ENCODE results near the gene DOCK9.
A peak's percentile ranks its signal among the peaks of the same experiment; 100 is the strongest.

Gene DOCK9, protein sequence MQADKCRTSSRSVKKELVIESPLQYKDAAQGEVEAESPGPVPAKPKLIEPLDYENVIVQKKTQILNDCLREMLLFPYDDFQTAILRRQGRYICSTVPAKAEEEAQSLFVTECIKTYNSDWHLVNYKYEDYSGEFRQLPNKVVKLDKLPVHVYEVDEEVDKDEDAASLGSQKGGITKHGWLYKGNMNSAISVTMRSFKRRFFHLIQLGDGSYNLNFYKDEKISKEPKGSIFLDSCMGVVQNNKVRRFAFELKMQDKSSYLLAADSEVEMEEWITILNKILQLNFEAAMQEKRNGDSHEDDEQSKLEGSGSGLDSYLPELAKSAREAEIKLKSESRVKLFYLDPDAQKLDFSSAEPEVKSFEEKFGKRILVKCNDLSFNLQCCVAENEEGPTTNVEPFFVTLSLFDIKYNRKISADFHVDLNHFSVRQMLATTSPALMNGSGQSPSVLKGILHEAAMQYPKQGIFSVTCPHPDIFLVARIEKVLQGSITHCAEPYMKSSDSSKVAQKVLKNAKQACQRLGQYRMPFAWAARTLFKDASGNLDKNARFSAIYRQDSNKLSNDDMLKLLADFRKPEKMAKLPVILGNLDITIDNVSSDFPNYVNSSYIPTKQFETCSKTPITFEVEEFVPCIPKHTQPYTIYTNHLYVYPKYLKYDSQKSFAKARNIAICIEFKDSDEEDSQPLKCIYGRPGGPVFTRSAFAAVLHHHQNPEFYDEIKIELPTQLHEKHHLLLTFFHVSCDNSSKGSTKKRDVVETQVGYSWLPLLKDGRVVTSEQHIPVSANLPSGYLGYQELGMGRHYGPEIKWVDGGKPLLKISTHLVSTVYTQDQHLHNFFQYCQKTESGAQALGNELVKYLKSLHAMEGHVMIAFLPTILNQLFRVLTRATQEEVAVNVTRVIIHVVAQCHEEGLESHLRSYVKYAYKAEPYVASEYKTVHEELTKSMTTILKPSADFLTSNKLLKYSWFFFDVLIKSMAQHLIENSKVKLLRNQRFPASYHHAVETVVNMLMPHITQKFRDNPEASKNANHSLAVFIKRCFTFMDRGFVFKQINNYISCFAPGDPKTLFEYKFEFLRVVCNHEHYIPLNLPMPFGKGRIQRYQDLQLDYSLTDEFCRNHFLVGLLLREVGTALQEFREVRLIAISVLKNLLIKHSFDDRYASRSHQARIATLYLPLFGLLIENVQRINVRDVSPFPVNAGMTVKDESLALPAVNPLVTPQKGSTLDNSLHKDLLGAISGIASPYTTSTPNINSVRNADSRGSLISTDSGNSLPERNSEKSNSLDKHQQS (N-terminal part only)

DNA sequence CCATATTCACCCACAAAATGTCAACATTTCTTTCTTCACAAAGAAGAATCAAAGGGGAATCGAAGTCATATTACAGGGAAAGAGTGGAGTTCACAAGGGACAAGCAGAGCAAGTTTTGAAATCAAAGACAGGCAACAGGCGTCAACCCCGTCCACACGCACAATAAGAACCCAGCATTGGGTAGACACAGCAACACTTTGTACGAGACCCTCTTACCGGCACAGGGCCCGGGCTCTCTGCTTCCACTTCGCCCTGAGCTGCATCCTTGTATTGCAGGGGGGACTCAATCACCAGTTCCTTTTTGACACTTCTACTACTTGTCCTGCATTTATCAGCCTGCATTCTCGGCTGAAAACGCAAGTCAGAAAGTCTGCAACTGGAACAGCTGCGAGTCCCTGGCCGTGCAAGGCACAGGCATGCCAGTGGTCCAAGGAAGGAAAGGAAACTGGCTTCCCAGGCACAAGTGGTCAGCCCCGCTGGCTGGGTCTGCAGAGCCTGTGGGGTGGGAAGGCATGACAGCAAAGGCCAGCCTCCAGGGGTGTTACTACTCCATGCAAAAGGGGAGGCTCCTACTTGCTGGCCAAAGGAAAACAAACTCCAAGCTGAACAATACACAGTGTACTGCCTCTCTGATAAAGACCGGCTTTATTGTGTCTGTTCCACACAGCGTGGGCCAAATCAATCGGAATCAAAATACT, at the start of gene DOCK9:
Gene DOCK9, minus strand, starts transcription at position 497 of the 698 bp plus-strand sequence. Its CDS starts 155 bp downstream, at position 342.
- no peak for DNase-seq

DNA sequence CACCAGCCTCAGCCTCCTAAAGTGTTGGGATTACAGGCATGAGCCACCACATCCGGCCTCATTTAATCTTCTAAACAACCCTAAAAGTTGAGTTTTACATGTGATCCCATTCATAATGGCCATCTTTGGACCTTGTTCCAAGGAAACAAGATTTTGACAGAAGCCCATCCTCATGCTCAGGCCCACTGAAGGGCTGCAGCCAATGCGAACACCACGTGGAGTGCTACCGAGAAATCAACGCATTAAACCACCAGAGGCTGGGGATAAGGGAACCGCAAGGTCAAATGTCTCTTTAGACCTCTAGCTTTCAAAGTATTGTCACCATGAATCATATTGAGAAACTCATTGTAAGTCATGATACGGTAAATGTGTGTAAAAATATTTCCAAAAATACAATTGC, 49.4 kb upstream of the DOCK9 start:
- DNase-seq: no peak

DNA sequence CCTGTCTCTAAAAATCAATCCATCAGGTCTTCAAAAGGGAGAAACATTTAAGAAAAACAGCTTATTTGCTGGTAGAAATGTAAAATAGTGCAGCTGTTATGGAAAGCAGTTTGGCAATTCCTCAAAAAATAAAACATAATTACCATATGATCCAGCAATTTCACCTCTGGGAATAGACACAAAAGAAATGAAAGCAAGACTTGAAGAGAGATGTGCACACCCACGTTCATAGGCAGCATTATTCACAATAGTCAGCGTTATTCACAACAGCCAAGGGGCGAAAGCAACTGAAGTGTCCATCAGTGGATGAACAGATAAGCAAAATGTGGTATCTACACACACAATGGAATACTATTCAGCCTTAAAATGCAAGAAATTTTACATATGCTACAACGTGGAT, 45.1 kb upstream of the DOCK9 start:
- no peak for DNase-seq

DNA sequence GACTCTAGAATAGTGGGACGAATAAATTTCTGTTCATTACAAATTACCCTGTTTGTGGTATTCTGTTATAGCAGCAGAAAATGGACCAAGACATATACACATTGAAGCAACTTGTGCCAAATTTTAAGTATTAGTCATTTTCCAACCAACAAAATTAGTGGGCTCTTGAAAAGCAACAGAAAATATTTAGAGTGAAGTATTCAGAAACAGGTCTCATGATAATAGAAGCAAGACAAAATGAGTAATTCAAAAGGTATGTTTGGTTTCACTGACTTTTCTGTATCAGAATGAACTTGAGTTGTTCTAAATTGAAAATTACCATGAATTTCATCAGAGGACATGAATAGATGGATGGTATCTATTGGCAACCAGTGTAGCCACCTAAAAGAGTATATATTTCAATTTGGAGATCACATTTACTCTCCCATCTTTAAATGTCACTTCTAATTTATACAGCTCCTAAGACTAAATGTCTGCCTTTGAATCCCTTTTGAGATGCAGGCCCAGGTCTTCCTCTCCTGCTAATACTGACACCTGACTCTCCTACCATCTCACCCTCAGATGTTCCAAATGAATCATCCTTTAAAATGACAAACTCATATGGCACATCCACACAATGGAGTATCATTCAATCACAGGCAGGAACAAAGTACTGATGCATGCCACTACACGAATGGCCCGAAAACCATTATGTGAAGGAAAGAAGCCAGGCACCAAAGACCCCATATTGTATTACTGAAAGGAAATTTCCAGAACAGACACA, 40.7 kb upstream of the DOCK9 start:
- no peak for DNase-seq

DNA sequence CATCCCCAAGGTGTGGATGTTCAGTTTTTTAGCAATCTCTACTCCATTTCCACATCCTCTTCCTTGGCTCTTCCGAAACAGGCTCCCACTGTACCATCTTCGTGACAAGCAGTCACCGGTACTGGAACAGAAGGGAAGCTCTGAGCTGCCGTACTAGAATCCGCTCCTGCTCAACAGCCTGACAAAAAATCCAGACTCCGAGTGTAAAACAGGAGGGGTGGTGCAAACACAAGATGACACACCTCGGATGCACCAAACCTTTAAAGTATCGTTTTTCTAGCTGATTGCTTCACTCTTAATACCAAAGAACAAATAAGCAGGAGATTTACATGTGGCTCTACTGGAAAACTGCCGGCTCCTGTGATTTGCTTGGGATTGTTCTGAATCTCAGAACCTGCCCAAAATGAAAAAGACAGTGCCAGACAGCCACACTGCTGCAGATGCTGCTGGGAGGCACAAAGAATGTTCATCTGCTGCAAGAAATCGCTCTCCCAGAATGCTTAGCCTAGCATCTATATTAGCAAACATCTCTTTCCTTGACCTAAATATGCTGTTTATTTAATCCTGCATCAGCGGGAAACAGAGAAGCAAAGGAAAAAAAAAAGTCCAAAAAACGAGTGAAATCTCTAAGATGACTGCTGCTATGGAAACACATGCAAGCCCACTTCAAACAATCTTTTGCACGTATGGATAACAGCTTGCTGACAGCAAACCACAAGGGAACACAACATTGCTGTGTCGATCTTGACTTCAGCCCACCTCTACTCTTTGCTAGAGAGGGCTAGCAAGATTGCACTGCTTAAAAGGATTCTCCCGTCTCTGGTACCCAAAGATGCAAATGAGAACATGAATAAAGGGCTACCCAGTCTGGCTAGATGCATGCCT, 38.0 kb upstream of the DOCK9 start:
- peak; percentile 3 to 5 for DNase-seq

DNA sequence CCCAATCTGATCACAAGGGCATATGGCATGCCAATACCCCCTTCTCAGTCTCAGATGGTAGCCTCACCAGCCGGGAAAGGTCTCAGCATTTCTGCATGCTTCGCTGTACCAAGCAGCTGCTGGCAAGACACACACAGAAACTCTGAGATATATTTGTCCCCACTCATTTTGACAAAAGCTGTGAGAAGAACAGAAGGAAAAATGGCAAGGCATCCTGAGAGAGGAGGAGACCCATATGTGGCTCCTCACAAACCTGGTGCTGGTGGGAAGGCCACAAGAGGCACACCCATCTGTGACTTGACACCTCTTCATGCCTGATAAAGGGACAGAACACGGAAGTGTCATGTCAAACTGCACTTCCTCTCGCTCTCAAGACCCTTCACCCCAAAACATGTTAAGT, 36.7 kb upstream of the DOCK9 start:
- DNase-seq: no peak

DNA sequence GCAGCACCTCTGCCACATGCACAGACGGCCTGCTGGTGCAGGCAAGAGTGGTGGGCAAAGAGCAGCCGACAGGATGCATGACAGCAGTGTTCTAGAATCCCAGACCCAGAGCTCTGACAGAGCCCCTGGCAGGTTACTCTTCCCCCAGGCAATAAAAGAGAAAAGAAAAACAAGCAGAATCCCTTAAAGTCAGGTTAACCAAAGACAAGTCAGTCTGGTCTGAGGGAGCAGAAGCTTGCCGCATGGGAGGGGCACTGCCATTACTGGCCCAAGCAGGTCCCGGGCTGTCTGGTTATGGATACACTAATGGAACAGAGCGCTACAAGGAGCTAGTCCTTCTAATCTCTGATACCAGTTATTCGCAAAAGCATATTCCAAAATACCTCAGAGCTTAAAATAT, 36.1 kb upstream of the DOCK9 start:
- DNase-seq: no peak

DNA sequence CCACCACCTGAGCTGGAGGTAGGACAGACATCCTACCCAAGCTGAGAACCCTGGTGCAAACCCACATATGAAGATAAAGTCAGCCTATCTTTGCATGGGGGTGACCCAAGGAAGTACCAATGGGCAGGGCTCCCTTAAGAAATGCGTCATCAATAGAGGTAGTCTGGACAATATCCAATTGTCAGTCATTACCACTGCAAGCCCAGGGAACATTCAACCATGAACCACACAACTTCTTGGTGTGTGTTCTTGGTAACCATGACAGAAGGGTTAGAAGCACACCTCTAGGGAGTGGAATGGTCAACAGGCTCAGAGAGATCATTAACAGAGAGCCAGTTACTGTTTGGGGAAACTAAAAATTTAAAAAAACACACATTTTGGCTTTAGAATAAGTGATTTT, 34.7 kb upstream of the DOCK9 start:
- no peak for DNase-seq

DNA sequence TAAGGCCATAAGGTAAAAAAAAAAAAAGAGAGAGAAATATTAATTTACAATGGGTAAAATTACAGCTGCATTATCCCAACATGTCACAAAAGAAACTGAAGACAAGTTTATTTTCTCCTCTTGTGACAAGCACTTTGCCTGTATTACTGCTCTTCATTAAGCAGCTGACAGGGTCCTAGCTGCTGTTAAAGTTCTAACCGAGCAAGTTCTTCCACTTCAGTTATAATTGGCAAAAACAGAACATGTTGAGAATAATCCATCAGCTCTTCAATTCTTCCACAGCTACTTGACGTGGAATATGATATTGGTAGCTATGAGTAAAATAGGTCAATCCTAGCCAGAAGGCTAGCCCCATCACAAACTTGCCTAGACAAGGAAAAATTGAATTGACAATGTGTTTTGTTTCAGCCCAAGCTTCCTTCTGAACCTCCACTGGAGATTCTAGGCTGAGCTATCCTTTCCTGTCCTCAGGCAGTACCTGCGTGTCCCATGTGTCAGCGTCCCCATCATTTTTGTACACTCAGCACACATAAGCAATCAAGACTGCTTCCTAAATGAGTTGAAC, 32.2 kb upstream of the DOCK9 start:
- DNase-seq: no peak

DNA sequence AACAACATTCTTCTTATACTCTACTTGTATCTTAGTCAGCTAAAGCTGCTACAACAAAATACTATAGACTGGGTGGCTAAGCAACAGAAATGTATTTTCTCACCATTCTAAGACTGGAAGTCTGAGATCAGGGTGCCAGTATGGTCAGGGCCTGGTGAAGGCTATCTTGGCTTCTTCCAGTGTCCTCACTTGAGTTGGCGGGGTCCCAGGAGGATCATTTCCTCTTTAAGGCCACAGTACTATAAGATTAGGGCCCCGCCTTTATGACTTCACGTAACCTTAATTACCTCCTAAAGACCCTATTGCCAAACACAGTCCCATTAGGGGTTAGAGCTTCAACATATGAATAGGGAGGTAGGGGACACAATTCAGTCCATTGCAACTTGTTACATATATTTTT, 30.7 kb upstream of the DOCK9 start:
- no peak for DNase-seq

DNA sequence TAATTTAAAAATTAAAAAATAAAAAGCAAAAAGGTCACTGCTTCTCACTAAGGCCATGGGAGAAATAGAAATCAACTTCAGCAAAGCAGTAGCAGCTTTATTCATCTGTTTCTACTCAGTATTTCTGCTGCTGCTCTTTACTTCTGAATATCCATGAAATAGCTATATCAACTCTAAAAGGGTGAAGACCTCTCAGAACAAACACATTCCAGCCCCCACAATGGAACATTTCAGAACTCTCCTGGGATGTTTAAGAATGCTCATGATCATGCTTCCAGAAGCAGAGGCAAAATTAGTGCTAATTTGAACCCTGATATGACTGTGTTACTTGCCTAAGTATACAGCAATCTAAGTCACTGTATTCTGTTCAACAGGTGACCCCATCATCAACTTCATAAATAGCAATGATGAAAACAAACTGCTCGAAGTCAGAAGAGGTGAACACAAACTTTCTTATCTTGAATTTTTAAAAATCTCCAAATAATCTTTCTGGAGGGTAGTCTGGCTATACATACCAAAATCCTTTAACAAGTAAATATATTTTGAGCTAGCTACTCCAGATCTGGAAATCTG, 29.6 kb upstream of the DOCK9 start:
- DNase-seq: no peak

DNA sequence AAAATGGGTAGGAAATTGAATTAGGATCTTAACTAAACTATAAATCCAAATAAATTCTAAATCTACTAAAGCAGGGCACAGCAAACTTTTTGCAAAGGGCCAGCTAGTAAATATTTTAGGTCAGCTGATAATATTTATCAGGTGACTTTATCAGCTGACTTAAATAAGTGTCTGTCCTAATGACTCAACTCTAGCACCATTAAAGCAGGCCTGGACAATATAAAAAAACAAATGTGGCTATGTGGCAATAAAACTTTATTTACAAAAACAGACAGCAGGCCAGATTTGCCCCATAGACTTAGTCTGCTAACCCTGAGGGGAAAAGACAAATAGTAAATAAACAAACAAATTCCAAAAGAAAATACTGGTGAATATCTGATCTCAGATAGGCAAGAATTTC, 27.7 kb upstream of the DOCK9 start:
- no peak for DNase-seq

DNA sequence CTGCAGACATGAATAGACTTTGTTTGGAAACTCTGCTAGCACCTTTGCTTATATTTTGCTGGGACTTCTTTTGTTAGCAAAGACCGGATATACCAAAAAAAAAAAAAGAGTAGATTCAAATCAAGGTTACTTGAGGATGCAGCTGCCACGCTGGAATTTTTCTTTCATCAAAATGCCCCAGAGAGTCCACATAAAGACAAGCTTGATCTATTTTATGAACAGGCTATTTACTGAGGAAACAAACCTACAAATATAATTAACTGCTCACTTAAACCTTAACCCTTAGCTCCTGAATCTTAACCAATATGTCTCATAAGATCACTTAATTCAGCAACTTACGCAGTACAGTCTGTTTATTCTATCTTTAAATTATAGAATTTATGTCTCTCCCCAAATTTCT, 27.1 kb upstream of the DOCK9 start:
- no peak for DNase-seq

DNA sequence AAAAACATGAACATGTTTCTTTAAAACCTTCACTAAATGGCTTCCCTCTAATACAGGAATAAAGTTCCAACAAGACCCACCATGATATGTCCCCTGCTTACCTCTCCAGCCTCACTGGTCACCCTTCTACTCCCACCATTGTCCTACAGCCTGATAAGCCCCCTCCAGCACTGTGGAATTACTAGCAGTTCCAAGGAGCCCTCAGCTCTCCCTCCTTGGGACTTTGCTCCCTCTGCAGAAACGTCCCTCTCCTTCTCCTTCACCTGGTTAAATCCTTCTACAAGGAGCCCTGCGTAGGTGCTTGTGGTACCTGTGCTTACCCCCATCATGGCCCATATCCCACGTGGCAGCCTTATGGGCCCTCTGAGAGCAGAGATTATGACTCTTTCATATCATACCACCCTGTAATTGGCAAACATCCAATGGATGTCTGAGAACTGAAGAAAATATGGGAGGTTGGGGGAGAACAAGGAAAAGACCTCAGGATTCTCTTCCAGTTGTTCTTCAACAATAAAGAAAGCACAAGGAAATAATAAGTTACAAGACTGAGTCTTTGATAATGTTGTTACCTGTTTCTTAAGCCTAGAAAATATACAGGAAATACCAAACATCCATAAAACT, 26.1 kb upstream of the DOCK9 start:
- no peak for DNase-seq

DNA sequence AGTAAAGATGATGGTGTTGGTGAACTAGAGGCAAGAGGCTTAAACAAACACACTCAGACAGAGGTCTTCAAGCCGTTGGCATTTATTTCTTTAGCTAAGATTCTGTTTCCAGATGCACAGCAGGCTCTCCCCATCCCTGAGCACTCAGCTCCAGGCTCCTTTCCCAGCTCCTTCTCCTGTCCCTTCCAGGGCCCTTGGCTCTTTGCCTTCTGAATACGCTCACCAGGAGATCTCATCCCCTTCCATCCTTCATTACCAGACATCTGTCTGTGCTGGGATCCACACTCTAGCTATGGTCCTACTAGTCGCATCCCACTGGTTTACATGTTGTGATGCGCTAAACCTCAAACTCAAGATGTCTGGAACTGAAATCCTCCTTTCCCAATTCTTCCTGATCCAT, 25.3 kb upstream of the DOCK9 start:
- no peak for DNase-seq

DNA sequence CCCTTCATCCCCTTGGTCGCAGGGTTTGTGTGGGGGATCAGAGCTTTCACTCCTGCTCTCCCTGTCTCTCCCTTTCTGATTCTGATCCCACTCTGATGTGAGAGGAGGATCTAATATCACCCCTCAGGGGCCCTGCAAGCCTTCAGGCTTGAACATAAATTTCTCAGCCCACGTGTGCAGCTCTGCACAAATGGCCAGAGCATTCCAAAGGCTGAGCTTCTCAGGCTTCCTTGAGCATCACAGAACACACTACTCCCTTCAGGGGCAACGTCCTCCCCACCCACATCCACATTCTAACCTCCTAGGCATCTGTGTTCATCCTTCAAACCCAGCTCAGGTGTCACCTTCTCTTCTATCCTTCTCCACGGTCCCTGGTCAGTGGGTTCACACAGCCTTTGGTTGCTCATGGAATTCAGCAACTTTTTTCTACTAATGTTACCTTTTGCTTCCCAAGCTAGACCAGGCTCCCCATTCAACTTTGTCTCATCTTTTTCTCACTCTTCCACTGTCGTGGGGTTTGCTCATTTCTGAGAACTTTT, 24.4 kb upstream of the DOCK9 start:
- no peak for DNase-seq

DNA sequence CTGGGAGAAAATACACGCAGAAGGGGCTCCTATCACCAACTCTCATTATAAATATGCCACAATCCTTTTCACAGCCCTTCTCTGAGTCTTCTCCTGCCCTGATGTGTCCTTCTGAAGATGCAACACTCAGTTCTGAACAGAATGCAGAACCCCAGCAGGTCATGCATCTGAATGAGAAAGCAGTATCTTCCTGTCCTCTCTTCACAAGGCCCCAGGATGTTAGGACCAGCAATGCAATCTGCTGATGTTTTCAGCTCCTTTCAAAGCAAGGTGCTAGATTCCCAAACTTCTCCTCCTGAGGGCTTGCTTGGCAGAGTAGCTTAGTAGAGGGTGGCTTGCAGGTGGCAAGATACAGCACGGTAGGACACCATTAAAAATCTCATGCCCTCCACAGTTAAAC, 22.3 kb upstream of the DOCK9 start:
- DNase-seq: no peak

DNA sequence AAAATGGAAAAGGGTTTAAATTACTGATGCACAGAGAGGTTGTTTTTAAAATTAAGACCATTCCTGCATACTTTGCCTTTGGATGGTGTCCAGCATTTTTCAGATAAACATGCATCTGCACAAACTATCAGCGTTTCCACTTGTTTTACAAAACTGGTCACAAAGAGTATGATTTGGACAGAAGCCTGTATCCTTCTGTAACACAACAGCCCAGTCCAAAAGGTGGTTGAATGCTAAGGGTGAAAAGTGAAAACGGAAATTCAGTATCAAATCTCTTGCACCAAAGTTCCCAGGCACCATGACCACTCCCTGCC, 21.7 kb upstream of the DOCK9 start:
- DNase-seq: no peak

DNA sequence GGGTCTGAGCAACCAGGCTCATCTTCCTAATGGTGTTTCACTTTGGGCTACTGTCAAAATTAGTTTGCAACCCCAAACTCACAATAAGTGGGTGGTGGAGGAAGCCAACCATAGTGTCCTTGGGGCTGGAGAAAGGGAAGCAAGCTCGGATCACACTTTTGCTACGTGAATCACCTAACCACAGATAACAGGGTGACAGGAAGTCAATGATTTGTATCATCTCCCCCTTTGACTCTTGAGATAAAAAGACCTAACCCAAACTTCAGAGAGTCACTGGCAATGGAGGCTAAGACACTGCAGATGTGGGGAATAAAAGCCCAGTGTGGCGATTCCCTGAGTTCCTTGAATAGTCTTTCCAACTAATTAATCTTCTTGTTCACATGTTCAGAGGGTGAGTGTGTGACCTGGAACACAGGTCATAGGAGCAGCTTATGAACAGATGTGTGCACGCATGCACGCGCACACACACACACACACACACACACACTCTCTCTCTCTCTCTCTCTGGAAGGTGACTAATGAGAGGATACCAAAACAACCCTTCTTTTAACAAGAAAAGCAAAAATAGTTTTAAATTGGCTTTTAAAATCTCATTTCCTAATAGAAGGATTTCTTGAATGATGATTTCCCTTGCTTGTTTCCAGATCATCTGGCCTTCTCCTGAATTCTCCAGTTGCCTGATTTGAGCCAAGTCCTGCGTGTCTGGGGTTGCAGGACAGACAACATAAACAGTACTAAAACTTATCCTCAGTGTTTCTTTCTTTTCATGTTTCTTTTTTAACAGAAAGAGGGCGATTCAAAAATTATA, 21.2 kb upstream of the DOCK9 start:
- peak; percentile 22 to 51 for DNase-seq

Data from CD4-positive, alpha-beta T cell treated with Interleukin-1 beta for 1 hour (primary cell).